K562 (cell line): ENCODE measurements around the gene PYGO2. TPM values are rescaled to one million over a fixed set of nuclear protein-coding genes. Genes with fewer than 3 reads are reported as not detected.

Experiments
- BRD4 ChIP-seq: fragments of 200-600 bp; sonication (generic); IDR thresholded peaks from 2 replicates; pipeline ENCODE4 v1.6.1; 2017; ENCODE audit warnings: inconsistent platforms
- CLOCK ChIP-seq: fragments of 250-450 bp; sonication (Bioruptor Pico); IDR thresholded peaks from 2 replicates; pipeline ENCODE4 v1.4.0; 2020; ENCODE audit warnings: mild to moderate bottlenecking, moderate library complexity, borderline replicate concordance
- ETV5 ChIP-seq: sonication (generic); formaldehyde crosslinking; IDR thresholded peaks from 2 replicates; pipeline ENCODE4 v1.4.0; 2020; ENCODE audit warnings: low read depth, mild to moderate bottlenecking, missing genetic modification reagents
- ETV6 ChIP-seq, 3 experiments: fragments of 150-350 bp in 1 of 3; sonication (generic) in 1 of 3; formaldehyde crosslinking in 1 of 3; IDR thresholded peaks; 2 replicates each; pipeline versions ENCODE4 v1.6.1 to v1.8.0; 2014 to 2022; ENCODE audit warnings: borderline replicate concordance in 2 of 3, low read depth in 2 of 3, antibody characterized with exemption in 1 of 3, low read length in 1 of 3, mild to moderate bottlenecking in 1 of 3, missing genetic modification reagents in 1 of 3
- FIP1L1 ChIP-seq: fragments of 200-400 bp; formaldehyde crosslinking; IDR thresholded peaks from 2 replicates; pipeline ENCODE4 v1.6.1; 2018; ENCODE audit warnings: mild to moderate bottlenecking, low read depth, low read length; ENCODE audit not compliant: poor library complexity, severe bottlenecking
- FOXJ2 ChIP-seq: fragments of 200-800 bp; sonication (Bioruptor generic); IDR thresholded peaks from 2 replicates; pipeline ENCODE4 v1.6.1; 2016; ENCODE audit warnings: missing genetic modification characterization, missing compliant biosample characterization
- FOXJ3 ChIP-seq: sonication (generic); formaldehyde crosslinking; IDR thresholded peaks from 2 replicates; pipeline ENCODE4 v1.4.0; 2020; ENCODE audit warnings: mild to moderate bottlenecking, missing genetic modification reagents
- MCM5 ChIP-seq: fragments of 450-650 bp; IDR thresholded peaks from 2 replicates; pipeline ENCODE4 v1.6.1; 2016; ENCODE audit warnings: low read depth
- MYC ChIP-seq, 2 experiments: fragments of 250-450 bp in 1 of 2; sonication (Bioruptor Pico) in 1 of 2; IDR thresholded peaks; 2 replicates each; pipeline versions ENCODE4 v1.5.1 to v1.6.1; 2012 to 2021; ENCODE audit warnings: low read depth in 2 of 2, borderline replicate concordance in 1 of 2, improper control_type of control experiment in 1 of 2, low read length in 1 of 2, mild to moderate bottlenecking in 1 of 2, moderate library complexity in 1 of 2
- POLR2G ChIP-seq: fragments of 200-400 bp; formaldehyde crosslinking; IDR thresholded peaks from 2 replicates; pipeline ENCODE4 v1.6.1; 2017; ENCODE audit warnings: low read depth, mild to moderate bottlenecking, antibody characterized with exemption, low read length, moderate library complexity
- PTBP1 ChIP-seq: fragments of 200-400 bp; formaldehyde crosslinking; IDR thresholded peaks from 2 replicates; pipeline ENCODE4 v1.6.1; 2017; ENCODE audit warnings: low read depth, low read length
- SMARCE1 ChIP-seq: fragments of 450-650 bp; IDR thresholded peaks from 2 replicates; pipeline ENCODE4 v1.7.1; 2016; ENCODE audit warnings: mild to moderate bottlenecking
- SREBF2 ChIP-seq: sonication (generic); formaldehyde crosslinking; IDR thresholded peaks from 2 replicates; pipeline ENCODE4 v1.4.0; 2020; ENCODE audit warnings: mild to moderate bottlenecking, missing genetic modification reagents
- U2AF1 ChIP-seq: fragments of 200-400 bp; formaldehyde crosslinking; optimal IDR thresholded peaks from 2 replicates; pipeline ENCODE3; 2017; ENCODE audit warnings: mild to moderate bottlenecking, low read depth, low read length, moderate library complexity
- ZBTB33 ChIP-seq: sonication (generic); formaldehyde crosslinking; IDR thresholded peaks from 2 replicates; pipeline ENCODE4 v1.8.1; 2023; ENCODE audit warnings: mild to moderate bottlenecking, missing genetic modification reagents
- ZNF282 ChIP-seq: sonication (generic); formaldehyde crosslinking; IDR thresholded peaks from 2 replicates; pipeline ENCODE4 v1.8.1; 2023; ENCODE audit warnings: missing genetic modification reagents
- polyA plus RNA-seq, 8 experiments: library from polyadenylated mRNA; depleted of rRNA in 4 of 8; stranded (reverse) in 5 of 8; unstranded in 3 of 8; fragments of >200 nt; fragmentation: Nextera tagmentation in 2 of 8; fragmentation: Illumina TruSeq in 1 of 8; extraction: Ambion mirVana in 2 of 8; extraction: Trizol in 1 of 8; gene quantifications; 2 replicates each; pipeline versions ENCODE4 v1.2.1 to v1.2.3, GENCODE V29; 2011 to 2014; ENCODE audit warnings: inconsistent platforms in 1 of 8, missing spikeins in 1 of 8
- total RNA-seq, 7 experiments: library from RNA; depleted of rRNA in 6 of 7; stranded (reverse); fragments of >200 nt in 6 of 7; fragmentation: Illumina TruSeq in 2 of 7; extraction: Trizol in 2 of 7; gene quantifications; 2 replicates each; pipeline versions ENCODE4 v1.2.1 to v1.2.3, GENCODE V29; 2011 to 2021; ENCODE audit warnings: low replicate concordance in 1 of 7
- TF ChIP-seq, protein P1 (sequence below): fragments of 450-650 bp; IDR thresholded peaks from 2 replicates; pipeline ENCODE4 v1.6.1; 2016; ENCODE audit warnings: missing biosample characterization, missing genetic modification characterization
- TF ChIP-seq, protein P2 (sequence below): fragments of 250-450 bp; sonication (Bioruptor Pico); IDR thresholded peaks from 2 replicates; pipeline ENCODE4 v1.5.0; 2021; ENCODE audit warnings: mild to moderate bottlenecking, borderline replicate concordance

PYGO2 gene
- total and polyA plus RNA-seq, 9 of the 15 experiments (the other 6 are each of a cell fraction or from before 2014, with no cell fraction given), result 8.3 to 36.2 (median 18.2) TPM

DNA sequence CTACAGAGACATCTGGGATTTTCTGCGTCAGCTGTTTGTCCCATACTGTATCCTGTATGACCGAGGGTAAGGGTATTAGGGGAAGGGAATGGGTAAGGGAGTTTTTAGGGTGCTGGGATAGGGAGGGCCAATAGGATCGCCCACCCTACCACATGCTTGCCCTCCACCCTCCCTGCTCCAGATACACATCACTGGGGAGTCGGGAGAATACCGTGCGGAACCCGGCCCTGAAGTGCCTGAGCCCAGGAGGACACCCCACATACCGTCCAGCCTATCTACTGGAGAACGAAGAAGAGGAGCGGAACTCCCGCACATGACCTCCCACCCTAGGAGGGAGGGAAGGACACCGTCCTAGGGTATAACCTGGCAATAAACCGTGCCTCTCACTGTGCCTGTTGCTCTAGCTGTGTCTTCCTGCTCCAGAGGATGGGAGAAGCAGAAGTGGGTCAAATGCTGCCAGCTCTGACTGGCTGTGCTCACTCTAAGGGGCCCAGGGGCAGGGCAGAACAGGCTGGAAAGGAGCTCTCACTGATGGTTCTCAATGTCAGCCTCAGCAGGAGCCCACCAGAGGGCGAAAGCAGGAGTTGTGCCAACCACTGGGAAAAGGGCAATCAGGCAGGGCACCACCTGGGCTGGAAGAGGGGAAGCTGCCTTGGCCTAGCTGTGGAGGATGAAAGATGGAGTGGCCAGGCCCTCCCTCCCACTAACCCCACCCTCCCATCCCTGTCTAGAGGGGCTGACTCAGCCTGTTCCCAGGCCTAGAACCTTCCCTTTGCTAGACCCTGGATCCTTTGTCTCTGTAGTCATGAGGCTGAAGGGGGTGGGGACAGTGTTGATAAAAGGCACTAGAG, 31.4 kb upstream of the PYGO2 start (continued):
- TF ChIP-seq POLR2G (peak; percentile 44), ZNF282 (CRISPR knock-in tag) (no peak), BRD4 (no peak), FIP1L1 (no peak), ETV5 (CRISPR knock-in tag) (no peak), MCM5 (no peak), U2AF1 (no peak), FOXJ2 (tag) (no peak), ZBTB33 (CRISPR knock-in tag) (no peak), ETV6 (IDR thresholded peaks at IDR 0.05; ENCODE audit: borderline replicate concordance in 1 of 2, low read depth in 2 of 2, low read length in 1 of 2) (no peak), ETV6 (CRISPR knock-in tag; IDR thresholded peaks at IDR 0.05; ENCODE audit: borderline replicate concordance) (no peak), MYC (IDR thresholded peaks at IDR 0.05; ENCODE audit: low read depth, low read length) (peak; percentile 33; the same call in 1 of the 2 replicates), MYC (CRISPR knock-in tag; IDR thresholded peaks at IDR 0.05; ENCODE audit: borderline replicate concordance, low read depth) (no peak), CLOCK (CRISPR knock-in tag) (peak; percentile 64; the same call in 1 of the 2 replicates), SMARCE1 (no peak), FOXJ3 (CRISPR knock-in tag) (no peak), SREBF2 (CRISPR knock-in tag) (no peak), PTBP1 (no peak)
- TF ChIP-seq, protein P1, sequence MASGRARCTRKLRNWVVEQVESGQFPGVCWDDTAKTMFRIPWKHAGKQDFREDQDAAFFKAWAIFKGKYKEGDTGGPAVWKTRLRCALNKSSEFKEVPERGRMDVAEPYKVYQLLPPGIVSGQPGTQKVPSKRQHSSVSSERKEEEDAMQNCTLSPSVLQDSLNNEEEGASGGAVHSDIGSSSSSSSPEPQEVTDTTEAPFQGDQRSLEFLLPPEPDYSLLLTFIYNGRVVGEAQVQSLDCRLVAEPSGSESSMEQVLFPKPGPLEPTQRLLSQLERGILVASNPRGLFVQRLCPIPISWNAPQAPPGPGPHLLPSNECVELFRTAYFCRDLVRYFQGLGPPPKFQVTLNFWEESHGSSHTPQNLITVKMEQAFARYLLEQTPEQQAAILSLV (tag), result no peak
- TF ChIP-seq, protein P2, sequence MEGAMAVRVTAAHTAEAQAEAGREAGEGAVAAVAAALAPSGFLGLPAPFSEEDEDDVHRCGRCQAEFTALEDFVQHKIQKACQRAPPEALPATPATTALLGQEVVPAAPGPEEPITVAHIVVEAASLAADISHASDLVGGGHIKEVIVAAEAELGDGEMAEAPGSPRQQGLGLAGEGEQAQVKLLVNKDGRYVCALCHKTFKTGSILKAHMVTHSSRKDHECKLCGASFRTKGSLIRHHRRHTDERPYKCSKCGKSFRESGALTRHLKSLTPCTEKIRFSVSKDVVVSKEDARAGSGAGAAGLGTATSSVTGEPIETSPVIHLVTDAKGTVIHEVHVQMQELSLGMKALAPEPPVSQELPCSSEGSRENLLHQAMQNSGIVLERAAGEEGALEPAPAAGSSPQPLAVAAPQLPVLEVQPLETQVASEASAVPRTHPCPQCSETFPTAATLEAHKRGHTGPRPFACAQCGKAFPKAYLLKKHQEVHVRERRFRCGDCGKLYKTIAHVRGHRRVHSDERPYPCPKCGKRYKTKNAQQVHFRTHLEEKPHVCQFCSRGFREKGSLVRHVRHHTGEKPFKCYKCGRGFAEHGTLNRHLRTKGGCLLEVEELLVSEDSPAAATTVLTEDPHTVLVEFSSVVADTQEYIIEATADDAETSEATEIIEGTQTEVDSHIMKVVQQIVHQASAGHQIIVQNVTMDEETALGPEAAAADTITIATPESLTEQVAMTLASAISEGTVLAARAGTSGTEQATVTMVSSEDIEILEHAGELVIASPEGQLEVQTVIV (CRISPR knock-in tag), result no peak
